GM13976 (cell line): ENCODE results near the gene SLC6A7.
"Not testable (repeated sequence)": the region's sequence is repeated elsewhere in the genome, so short reads cannot be mapped to it uniquely, and the experiment has no call there.

ENCODE experiments used
- DNase-seq: peaks from one replicate; pipeline ENCODE4 v3.0.0; 2012; ENCODE audit warnings: low spot score
- CTCF ChIP-seq: IDR thresholded peaks from 2 replicates; pipeline ENCODE4 v1.5.1; 2012; ENCODE audit warnings: borderline replicate concordance, mild to moderate bottlenecking; ENCODE audit not compliant: insufficient read depth; ENCODE audit errors: extremely low read depth, missing control alignments, control extremely low read depth
- in situ Hi-C: fragments of 300-500 bp; cut with MboI; formaldehyde crosslinking; loops from one replicate; pipeline ENCODE4 v1.12.0; 2022; ENCODE audit warnings: low sequenced_read_pairs, mixed read lengths, inconsistent platforms; ENCODE audit not compliant: unreplicated experiment

SLC6A7 gene

GRCh38 chr5:150227036-150227435, 37.2 kb downstream of the SLC6A7 start:
- in situ Hi-C loops, result no loop called here
- no peak for TF ChIP-seq CTCF
- DNase-seq, result no peak

DNA sequence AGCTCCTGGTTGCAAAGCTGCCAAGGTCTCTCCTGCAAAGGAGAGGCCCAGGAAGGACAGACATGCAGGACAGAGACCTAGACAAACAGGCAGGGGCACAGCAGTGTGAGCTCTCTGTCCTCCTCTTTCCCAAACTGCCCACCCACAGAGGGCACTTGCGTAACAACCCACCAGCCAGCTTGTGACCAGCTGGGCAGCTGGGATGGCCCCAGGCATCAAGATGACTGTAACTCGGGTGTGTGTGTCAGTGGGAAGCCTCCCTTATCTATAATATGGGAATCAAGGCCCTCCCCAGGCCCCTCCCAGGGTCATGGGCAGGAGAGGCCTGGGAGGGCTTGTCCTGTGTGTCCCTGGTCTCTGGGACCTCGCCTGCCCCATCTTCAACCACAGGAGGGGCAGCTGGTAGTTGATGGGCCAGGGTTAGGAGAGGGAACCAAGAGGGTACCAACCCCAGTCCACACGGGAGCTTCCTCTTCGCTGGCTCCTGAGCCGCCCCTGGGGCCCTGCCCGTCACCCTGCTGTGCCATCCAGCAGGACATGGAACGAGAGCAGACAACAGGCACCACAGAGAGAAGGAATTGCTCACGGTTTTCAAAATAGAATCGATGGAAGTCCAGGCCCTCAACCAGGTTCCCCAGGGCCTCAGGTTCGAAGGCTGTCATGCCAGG, 37.9 kb downstream of the SLC6A7 start:
- no peak for DNase-seq
- in situ Hi-C loops, result no loop called here

DNA sequence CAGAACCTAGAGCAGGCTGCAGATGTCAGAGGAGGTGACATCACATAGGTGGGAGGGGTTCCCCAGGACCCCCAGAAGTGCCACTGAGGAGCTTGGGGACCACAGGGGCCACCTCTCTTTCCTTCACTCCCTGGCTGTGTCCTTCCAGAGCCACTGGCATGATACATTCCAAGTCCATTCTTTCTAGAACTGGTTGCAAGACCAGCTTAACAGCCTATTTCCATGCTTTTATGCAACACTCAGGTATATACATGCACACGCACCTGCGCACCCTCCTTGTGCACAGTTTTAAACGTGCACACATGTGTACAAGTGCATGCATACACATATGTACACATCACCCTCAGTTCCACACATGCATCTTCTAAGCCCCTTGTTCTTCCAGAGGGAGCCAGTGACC, 39.7 kb downstream of the SLC6A7 start:
- TF ChIP-seq CTCF, result no peak
- in situ Hi-C loops, result no loop called here
- DNase-seq, result no peak

More for the DNA sequence above, 37.9 kb downstream of the SLC6A7 start:
- no peak for TF ChIP-seq CTCF

GRCh38 chr5:150230842-150231241, 41.0 kb downstream of the SLC6A7 start:
- in situ Hi-C loops, result no loop called here
- DNase-seq, result no peak
- no peak for TF ChIP-seq CTCF

DNA sequence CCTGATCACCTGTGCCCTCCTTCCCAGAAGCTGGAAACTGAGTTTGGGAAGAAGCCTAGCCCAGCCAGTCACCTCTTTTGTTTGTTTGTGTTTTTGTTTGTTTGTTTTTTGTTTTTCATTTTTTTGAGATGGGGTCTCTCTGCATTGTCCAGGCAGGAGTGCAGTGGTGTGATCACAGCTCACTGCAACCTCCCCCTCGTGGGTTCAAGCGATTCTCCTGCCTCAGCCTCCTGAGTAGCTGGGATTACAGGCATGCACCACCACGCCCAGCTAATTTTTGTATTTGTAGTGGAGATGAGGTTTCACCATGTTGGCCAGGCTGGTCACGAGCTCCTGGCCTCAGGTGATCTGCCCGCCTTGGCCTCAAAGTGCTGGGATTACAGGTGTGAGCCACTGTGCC, 43.8 kb downstream of the SLC6A7 start:
- in situ Hi-C loops, DNase-seq: not testable (repeated sequence)

DNA sequence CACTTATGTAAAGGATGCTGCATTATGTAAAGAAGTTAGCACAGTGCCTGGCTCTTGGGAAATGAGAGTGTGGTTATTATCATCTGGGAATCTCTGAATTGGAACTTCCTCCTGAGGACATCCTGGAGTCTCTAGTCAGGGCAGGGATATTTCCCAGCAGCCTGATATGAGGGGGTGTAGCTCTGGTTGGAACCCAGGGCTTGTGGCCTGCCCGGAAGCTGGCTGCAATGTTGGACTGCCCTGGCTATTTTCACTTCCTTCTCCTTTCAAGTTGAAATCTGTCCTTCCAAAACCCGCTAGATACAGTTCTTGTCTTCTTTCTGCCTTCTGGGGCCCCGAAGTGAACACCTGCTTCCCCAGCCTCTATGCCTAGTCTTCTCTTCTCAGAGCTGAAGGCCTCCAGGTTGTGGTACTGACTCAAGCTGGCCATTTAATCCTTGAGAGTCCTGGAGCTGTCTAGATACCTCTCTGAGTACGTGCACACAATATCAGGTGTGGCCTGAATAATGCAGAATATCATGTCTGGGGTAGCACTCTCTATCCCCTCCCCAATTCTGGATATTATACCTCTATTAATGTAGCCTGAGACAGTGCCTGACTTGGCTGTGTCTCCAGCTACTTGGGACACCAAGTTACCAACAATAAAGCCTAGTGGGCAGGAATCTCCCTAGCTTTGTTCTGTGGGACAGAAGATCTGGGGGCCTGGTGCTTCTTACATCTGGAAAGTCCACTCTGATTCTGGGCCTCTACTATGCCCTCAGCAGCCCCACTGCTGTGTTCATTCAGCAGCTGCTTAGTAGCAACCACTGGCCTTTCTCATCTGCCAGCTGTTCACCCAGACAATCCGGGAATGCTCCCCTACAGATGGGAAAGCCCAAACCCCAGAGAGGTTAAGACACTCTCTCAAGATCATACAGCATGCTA, 45.0 kb downstream of the SLC6A7 start:
- DNase-seq, result no peak
- in situ Hi-C loops, result no loop called here
- no peak for TF ChIP-seq CTCF

DNA sequence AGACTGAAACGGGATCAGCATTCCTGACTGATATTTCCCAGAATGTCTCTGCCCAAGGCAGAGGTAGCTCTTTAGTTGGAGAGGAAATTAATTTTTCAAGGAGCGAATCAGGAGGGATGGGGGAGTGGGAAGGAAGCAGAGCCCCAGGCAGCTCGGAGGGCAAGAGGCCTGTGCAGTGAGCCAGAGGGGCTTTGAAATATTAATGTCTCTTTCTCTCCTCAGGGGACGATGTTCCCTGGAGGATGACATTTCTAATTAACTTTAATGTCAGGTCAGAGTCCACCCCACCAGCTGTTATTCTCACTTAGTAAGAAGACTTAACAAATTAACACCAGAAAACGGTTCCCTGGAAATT, 45.6 kb downstream of the SLC6A7 start:
- TF ChIP-seq CTCF, result no peak
- in situ Hi-C loops, result no loop called here
- DNase-seq, result no peak
